SK-N-SH treated with all-trans-retinoic acid at 6 μM for 48 hours (cell line): ENCODE measurements around the gene CHRD.

Source experiments
- ATAC-seq: fragments of 200-7000 bp; cut with Tn5 transposase; 3 replicates; pipeline ENCODE4 v1.9.1; 2020; ENCODE audit warnings: mild to moderate bottlenecking, moderate library complexity
- ARNTL ChIP-seq: fragments of 450-650 bp; formaldehyde crosslinking; IDR thresholded peaks from 2 replicates; pipeline ENCODE4 v1.5.0; 2020; ENCODE audit warnings: low read depth, mild to moderate bottlenecking, moderate library complexity, borderline replicate concordance
- BACH2 ChIP-seq: fragments of 250-450 bp; sonication (Bioruptor Pico); IDR thresholded peaks from 2 replicates; pipeline ENCODE4 v1.9.0; 2021; ENCODE audit warnings: mild to moderate bottlenecking, borderline replicate concordance
- CREB5 ChIP-seq: fragments of 250-450 bp; sonication (Bioruptor Pico); IDR thresholded peaks from 2 replicates; pipeline ENCODE4 v1.5.1; 2020; ENCODE audit warnings: low read depth, mild to moderate bottlenecking, moderate library complexity
- CSDC2 ChIP-seq: fragments of 250-450 bp; sonication (Bioruptor Pico); IDR thresholded peaks from 2 replicates; pipeline ENCODE4 v1.5.0; 2020; ENCODE audit warnings: mild to moderate bottlenecking, moderate library complexity
- CSRNP3 ChIP-seq: fragments of 250-450 bp; sonication (Bioruptor Pico); IDR thresholded peaks from 2 replicates; pipeline ENCODE4 v1.5.1; 2021; ENCODE audit warnings: mild to moderate bottlenecking, moderate library complexity
- ESRRG ChIP-seq: fragments of 250-450 bp; sonication (Bioruptor Pico); IDR thresholded peaks from 2 replicates; pipeline ENCODE4 v1.6.1; 2021; ENCODE audit warnings: mild to moderate bottlenecking
- GLIS3 ChIP-seq: fragments of 250-450 bp; sonication (Bioruptor Pico); IDR thresholded peaks from 2 replicates; pipeline ENCODE4 v1.5.0; 2020; ENCODE audit warnings: mild to moderate bottlenecking, moderate library complexity
- ISL1 ChIP-seq: fragments of 250-450 bp; sonication (Bioruptor Pico); IDR thresholded peaks from 2 replicates; pipeline ENCODE4 v2.1.2; 2022; ENCODE audit warnings: mild to moderate bottlenecking, moderate library complexity
- OSR1 ChIP-seq: fragments of 250-450 bp; sonication (Bioruptor Pico); IDR thresholded peaks from 2 replicates; pipeline ENCODE4 v1.8.0; 2022; ENCODE audit warnings: moderate library complexity, mild to moderate bottlenecking, inconsistent platforms
- PATZ1 ChIP-seq: fragments of 250-450 bp; sonication (Bioruptor Pico); IDR thresholded peaks from 2 replicates; pipeline ENCODE4 v1.8.0; 2020; ENCODE audit warnings: mild to moderate bottlenecking, moderate library complexity, borderline replicate concordance
- POU6F1 ChIP-seq: fragments of 250-450 bp; sonication (Bioruptor Pico); IDR thresholded peaks from 2 replicates; pipeline ENCODE4 v1.8.0; 2021; ENCODE audit warnings: low read depth, mild to moderate bottlenecking, moderate library complexity, borderline replicate concordance
- PPARA ChIP-seq: fragments of 250-450 bp; sonication (Bioruptor Pico); IDR thresholded peaks from 2 replicates; pipeline ENCODE4 v1.5.0; 2020; ENCODE audit warnings: mild to moderate bottlenecking, borderline replicate concordance
- RARB ChIP-seq: fragments of 250-450 bp; sonication (Bioruptor Pico); IDR thresholded peaks from 2 replicates; pipeline ENCODE4 v1.8.0; 2021; ENCODE audit warnings: mild to moderate bottlenecking, moderate library complexity
- SNAI2 ChIP-seq: fragments of 250-450 bp; sonication (Bioruptor Pico); IDR thresholded peaks from 2 replicates; pipeline ENCODE4 v1.5.0; 2020; ENCODE audit warnings: mild to moderate bottlenecking, moderate library complexity
- TSHZ2 ChIP-seq: fragments of 250-450 bp; sonication (Bioruptor Pico); IDR thresholded peaks from 2 replicates; pipeline ENCODE4 v1.5.0; 2020; ENCODE audit warnings: mild to moderate bottlenecking, moderate library complexity
- ZC3H10 ChIP-seq: fragments of 250-450 bp; sonication (Bioruptor Pico); IDR thresholded peaks from 2 replicates; pipeline ENCODE4 v1.5.1; 2021; ENCODE audit warnings: mild to moderate bottlenecking, moderate library complexity
- ZFP3 ChIP-seq: fragments of 250-450 bp; sonication (Bioruptor Pico); IDR thresholded peaks from 2 replicates; pipeline ENCODE4 v1.5.0; 2020; ENCODE audit warnings: mild to moderate bottlenecking, moderate library complexity
- ZFP30 ChIP-seq: fragments of 450-650 bp; formaldehyde crosslinking; IDR thresholded peaks from 2 replicates; pipeline ENCODE4 v1.5.0; 2022; ENCODE audit warnings: mild to moderate bottlenecking, moderate library complexity
- ZNF70 ChIP-seq: fragments of 450-650 bp; formaldehyde crosslinking; IDR thresholded peaks from 2 replicates; pipeline ENCODE4 v1.5.0; 2020; ENCODE audit warnings: mild to moderate bottlenecking, moderate library complexity

The CHRD gene

GRCh38 chr3:184371570-184372018 is 8.3 kb upstream of the CHRD start:
- ATAC-seq, result peak; percentile 93
- TF ChIP-seq ESRRG (CRISPR knock-in tag) (no peak), SNAI2 (no peak), ISL1 (CRISPR knock-in tag) (no peak), ZNF70 (CRISPR knock-in tag) (no peak), CSRNP3 (CRISPR knock-in tag) (no peak), ARNTL (CRISPR knock-in tag) (no peak), GLIS3 (CRISPR knock-in tag) (no peak), PPARA (CRISPR knock-in tag) (no peak), PATZ1 (no peak), POU6F1 (no peak), TSHZ2 (CRISPR knock-in tag) (no peak)

GRCh38 chr3:184372296-184372821 is 7.5 kb upstream of the CHRD start:
- ATAC-seq, result no peak
- TF ChIP-seq PPARA (CRISPR knock-in tag), result no peak
- TF ChIP-seq RARB (CRISPR knock-in tag), result no peak
- no peak for TF ChIP-seq CSDC2 (CRISPR knock-in tag)
- TF ChIP-seq ISL1 (CRISPR knock-in tag), result no peak
- no peak for TF ChIP-seq ZC3H10 (CRISPR knock-in tag)
- TF ChIP-seq ZFP30 (CRISPR knock-in tag), result no peak
- TF ChIP-seq BACH2 (CRISPR knock-in tag), result no peak
- no peak for TF ChIP-seq PATZ1
- TF ChIP-seq POU6F1, result no peak
- TF ChIP-seq CREB5 (CRISPR knock-in tag), result no peak
- no peak for TF ChIP-seq SNAI2
- TF ChIP-seq ZFP3, result no peak
- TF ChIP-seq GLIS3 (CRISPR knock-in tag), result no peak
- TF ChIP-seq OSR1 (CRISPR knock-in tag), result no peak
- no peak for TF ChIP-seq CSRNP3 (CRISPR knock-in tag)
- no peak for TF ChIP-seq ARNTL (CRISPR knock-in tag)
